Gastroesophageal sphincter (tissue), 4 donors: Measurements from ENCODE around the gene GALNT17. TPM values are rescaled to one million over a fixed set of nuclear protein-coding genes. Genes with fewer than 3 reads are reported as not detected.

Experiments
- ATAC-seq: fragments of 150-250 bp; one replicate; pipeline ENCODE4 v1.9.1; 2016; ENCODE audit warnings: mild to moderate bottlenecking, moderate library complexity
- H3K27ac ChIP-seq, 4 donors: fragments of 200-600 bp; sonication (generic) in 3 of 4; 1 replicate in 3 of 4; 2 replicates in 1 of 4; pipeline ENCODE4 v1.5.1; 2016 to 2019
- H3K27me3 ChIP-seq: fragments of 200-600 bp; sonication (generic); one replicate; pipeline ENCODE4 v1.5.1; 2019
- H3K36me3 ChIP-seq, 2 donors: fragments of 200-600 bp; sonication (generic); one replicate each; pipeline ENCODE4 v1.5.1; 2019; ENCODE audit warnings: control low read depth in 1 of 2
- H3K4me1 ChIP-seq, 3 donors: fragments of 200-600 bp; sonication (generic); 1 replicate in 2 of 3; 2 replicates in 1 of 3; pipeline ENCODE4 v1.5.1; 2016 to 2019; ENCODE audit warnings: control low read depth in 2 of 3
- H3K4me3 ChIP-seq, 2 donors: fragments of 200-600 bp; sonication (generic); one replicate each; pipeline ENCODE4 v1.5.1; 2019; ENCODE audit warnings: mild to moderate bottlenecking in 1 of 2, moderate library complexity in 1 of 2
- H3K9me3 ChIP-seq, 3 donors: fragments of 200-600 bp; sonication (generic); one replicate each; pipeline ENCODE4 v1.5.1; 2017 to 2019; ENCODE audit warnings: control low read depth in 2 of 3
- CTCF ChIP-seq, 4 experiments: fragments of 200-600 bp in 2 of 4; fragments of 450-650 bp in 2 of 4; sonication (generic) in 1 of 4; IDR thresholded peaks; one replicate each; pipeline ENCODE4 v1.5.1; 2017 to 2019; ENCODE audit warnings: antibody characterized with exemption in 4 of 4, mild to moderate bottlenecking in 2 of 4, moderate library complexity in 2 of 4
- EP300 ChIP-seq: sonication (generic); formaldehyde crosslinking; IDR thresholded peaks from one replicate; pipeline ENCODE4 v1.6.1; 2017; ENCODE audit warnings: antibody characterized with exemption, mild to moderate bottlenecking
- POLR2A ChIP-seq, 2 donors: fragments of 450-650 bp; IDR thresholded peaks; one replicate each; pipeline ENCODE4 v1.6.1; 2017; ENCODE audit warnings: antibody characterized with exemption in 2 of 2, mild to moderate bottlenecking in 2 of 2, moderate library complexity in 1 of 2
- POLR2AphosphoS5 ChIP-seq: sonication (generic); formaldehyde crosslinking; IDR thresholded peaks from one replicate; pipeline ENCODE4 v1.6.1; 2017; ENCODE audit warnings: antibody characterized with exemption
- WGBS, 2 donors: methylation state at CpG; one replicate each; pipeline ENCODE4 v1.1.5; 2018; ENCODE audit warnings: low coverage in 1 of 2; 5-methylcytosine and 5-hydroxymethylcytosine counted together
- total RNA-seq, 4 donors: library from RNA; depleted of rRNA; stranded (reverse); fragments of >200 nt; gene quantifications; one replicate each; pipeline ENCODE4 v1.1.0, GENCODE V29; 2016

Gene GALNT17
- total RNA-seq, 4 donors from 2014 or later: 16.7 to 93.2 (median 34.8) TPM

- no peak for TF ChIP-seq EP300
- TF ChIP-seq POLR2A (IDR thresholded peaks at IDR 0.05): no peak
- TF ChIP-seq POLR2AphosphoS5: no peak
- TF ChIP-seq CTCF (IDR thresholded peaks at IDR 0.05): no peak
- H3K36me3 ChIP-seq: no peaks in the 10 kb centered on the region
- no peaks in the 10 kb centered on the region for H3K9me3 ChIP-seq
- ATAC-seq: no peak
- no peaks in the 10 kb centered on the region for H3K27me3 ChIP-seq
- no peak overlapping the region for H3K4me3 ChIP-seq
- WGBS, 2 donors: 45 to 52% methylated on average over 5 of the region's 5 CpGs
- no peak overlapping the region for H3K27ac ChIP-seq
- H3K4me1 ChIP-seq: no peaks in the 10 kb centered on the region
Measured at GRCh38 chr7:71544816-71545215, 412.9 kb downstream of the GALNT17 start.

- Histone ChIP-seq H3K4me3 (no peak overlapping the region), H3K27me3 (no peaks in the 10 kb centered on the region), H3K9me3 (no peaks in the 10 kb centered on the region), H3K4me1 (no peaks in the 10 kb centered on the region), H3K36me3 (no peaks in the 10 kb centered on the region), H3K27ac (no peak overlapping the region)
- 92 to 94% methylated on average over 3 to 5 of the region's 6 CpGs for WGBS, 2 donors
- TF ChIP-seq POLR2AphosphoS5 (no peak), POLR2A (IDR thresholded peaks at IDR 0.05) (no peak), CTCF (IDR thresholded peaks at IDR 0.05) (no peak), EP300 (no peak)
- no peak for ATAC-seq
Measured at GRCh38 chr7:71547426-71547825, 415.5 kb downstream of the GALNT17 start.

GRCh38 chr7:71548746-71549145 lies 416.8 kb downstream of the GALNT17 start:
- Histone ChIP-seq H3K27ac (no peak overlapping the region), H3K36me3 (no peaks in the 10 kb centered on the region), H3K4me1 (no peaks in the 10 kb centered on the region), H3K9me3 (no peaks in the 10 kb centered on the region), H3K27me3 (no peaks in the 10 kb centered on the region), H3K4me3 (no peak overlapping the region)
- TF ChIP-seq CTCF (IDR thresholded peaks at IDR 0.05): no peak
- ATAC-seq: no peak
- 73 to 74% methylated on average over 2 to 3 of the region's 3 CpGs for WGBS, 2 donors

GRCh38 chr7:71553306-71553705 lies 421.4 kb downstream of the GALNT17 start:
- no peak for ATAC-seq
- no peaks in the 10 kb centered on the region for H3K4me1 ChIP-seq
- no peaks in the 10 kb centered on the region for H3K27me3 ChIP-seq
- no peaks in the 10 kb centered on the region for H3K9me3 ChIP-seq
- H3K27ac ChIP-seq: no peak overlapping the region
- no peak for TF ChIP-seq POLR2A (IDR thresholded peaks at IDR 0.05)
- no peak for TF ChIP-seq EP300
- no peak for TF ChIP-seq CTCF (IDR thresholded peaks at IDR 0.05)
- no peaks in the 10 kb centered on the region for H3K36me3 ChIP-seq
- 7 to 18% methylated on average over 1 of the region's 1 CpG for WGBS, 2 donors
- H3K4me3 ChIP-seq: no peak overlapping the region

GRCh38 chr7:71555758-71556157 lies 423.8 kb downstream of the GALNT17 start:
- Histone ChIP-seq H3K4me1 (no peaks in the 10 kb centered on the region), H3K9me3 (no peaks in the 10 kb centered on the region), H3K36me3 (no peaks in the 10 kb centered on the region), H3K4me3 (no peak overlapping the region), H3K27me3 (no peaks in the 10 kb centered on the region), H3K27ac (no peak overlapping the region)
- no peak for ATAC-seq
- 85 to 92% methylated on average over 5 to 8 of the region's 8 CpGs for WGBS, 2 donors
- TF ChIP-seq EP300 (no peak), CTCF (IDR thresholded peaks at IDR 0.05) (no peak), POLR2A (IDR thresholded peaks at IDR 0.05) (no peak), POLR2AphosphoS5 (no peak)
